Ovary (tissue), 9 donors: ENCODE measurements around the gene CFP. TPM values are rescaled to one million over a fixed set of nuclear protein-coding genes. Genes with fewer than 3 reads are reported as not detected.

ENCODE experiments used
- DNase-seq, 5 donors: peaks; one replicate each; pipeline ENCODE4 v3.0.0-alpha.2; 2019 to 2020
- H3K27ac ChIP-seq, 2 donors: fragments of 200-600 bp; one replicate each; pipeline versions ENCODE4 v1.5.1 to v1.8.0; 2019 to 2022
- H3K27me3 ChIP-seq: fragments of 200-600 bp; one replicate; pipeline ENCODE4 v1.8.0; 2022
- H3K36me3 ChIP-seq: fragments of 200-600 bp; sonication (generic); one replicate; pipeline ENCODE4 v1.5.1; 2019
- H3K4me1 ChIP-seq: one replicate; pipeline ENCODE4 v1.8.1; 2013; ENCODE audit warnings: mild to moderate bottlenecking, moderate library complexity; ENCODE audit not compliant: insufficient read depth
- H3K4me3 ChIP-seq: fragments of 200-600 bp; sonication (generic); one replicate; pipeline ENCODE4 v1.5.1; 2017
- H3K9me3 ChIP-seq, 2 donors: fragments of 200-600 bp in 1 of 2; sonication (generic) in 1 of 2; one replicate each; pipeline versions ENCODE4 v1.5.1 to v1.8.1; 2013 to 2019; ENCODE audit warnings: mild to moderate bottlenecking in 1 of 2, moderate library complexity in 1 of 2
- CTCF ChIP-seq, 3 donors: fragments of 450-650 bp in 2 of 3; fragments of 200-600 bp in 1 of 3; IDR thresholded peaks; one replicate each; pipeline versions ENCODE4 v1.5.1 to v1.8.0; 2016 to 2022; ENCODE audit warnings: antibody characterized with exemption in 3 of 3, mild to moderate bottlenecking in 1 of 3
- EP300 ChIP-seq: sonication (generic); formaldehyde crosslinking; IDR thresholded peaks from one replicate; pipeline ENCODE4 v1.6.1; 2017; ENCODE audit warnings: antibody characterized with exemption
- POLR2A ChIP-seq: fragments of 450-650 bp; IDR thresholded peaks from one replicate; pipeline ENCODE4 v1.6.1; 2017; ENCODE audit warnings: antibody characterized with exemption, mild to moderate bottlenecking, moderate library complexity
- WGBS, 3 donors: extraction: QIAGEN DNeasy Blood & Tissue Kit in 1 of 3; methylation state at CpG; one replicate each; pipeline versions ENCODE4 v1.1.5 to v1.1.7; 2013 to 2017; 5-methylcytosine and 5-hydroxymethylcytosine counted together
- intact Hi-C, 4 donors: fragments of 100-400 bp; cut with DNase I; formaldehyde crosslinking; loops; one replicate each; pipeline versions ENCODE4 v1.11.0 to v1.15.1; 2022 to 2023
- polyA plus RNA-seq, 2 donors: library from polyadenylated mRNA; stranded (reverse); fragments of 200-250 nt in 1 of 2; fragments of 350-450 nt in 1 of 2; fragmentation: Illumina TruSeq in 1 of 2; extraction: RNeasy Lipid Tissue Mini Kit (QIAGEN cat#74804) in 1 of 2; gene quantifications; one replicate each; pipeline ENCODE4 v1.2.3, GENCODE V29; 2013 to 2014
- total RNA-seq, 7 donors: library from RNA; depleted of rRNA in 2 of 7; stranded (reverse); fragments of >200 nt in 2 of 7; fragmentation: NEBNext Ultra II Directional in 3 of 7; extraction: Animal tissue kit (Norgen Biotek cat#: 25700) in 3 of 7; gene quantifications; one replicate each; pipeline versions ENCODE4 v1.1.0 to v1.2.4, GENCODE V29; 2016 to 2023
- donor health status: DM: no; HTN: no; CAD: no; lungs with moderate emphysema.
- donor health status: DM: no; HTN: no; CAD: no.
- donor health status: Bipolar disorder and iron deficiency.
- donor health status: DM: yes; HTN: yes; CAD: no.
- donor health status: DM: no; HTN: no; CAD: no.
- donor health status: DM: yes; HTN: yes; CAD: no.

The CFP gene
- total and polyA plus RNA-seq, 9 donors: 0.72 to 3.2 (median 1.6) TPM

- Histone ChIP-seq H3K36me3 (no peaks in the 10 kb centered on the region), H3K4me3 (no peak overlapping the region), H3K4me1 (no peaks in the 10 kb centered on the region), H3K27ac (no peak overlapping the region), H3K27me3 (no peaks in the 10 kb centered on the region), H3K9me3 (no peaks in the 10 kb centered on the region)
- TF ChIP-seq POLR2A (no peak), EP300 (no peak)
- WGBS, 3 donors: 76 to 81% (median 79%) methylated on average over 16 of the region's 16 CpGs
- no peak for DNase-seq
- intact Hi-C loops: loop anchor here in 1 of 4 donors (10.0 kb wide), 1 partner anchor 100 kb away; no protein-coding TSS in a partner anchor
Measured at GRCh38 chrX:47634871-47635575, 5.3 kb upstream of the CFP start.

GRCh38 chrX:47633689-47634590, 4.2 kb upstream of the CFP start:
- intact Hi-C loops: loop anchor here in 1 of 4 donors (10.0 kb wide), 1 partner anchor 99 kb away; no protein-coding TSS in a partner anchor
- no peak for DNase-seq
- 60 to 68% (median 67%) methylated on average over 14 of the region's 14 CpGs for WGBS, 3 donors

GRCh38 chrX:47632666-47633065, 2.9 kb upstream of the CFP start:
- TF ChIP-seq EP300 (no peak), POLR2A (no peak), CTCF (IDR thresholded peaks at IDR 0.05) (no peak)
- Histone ChIP-seq H3K36me3 (no peaks in the 10 kb centered on the region), H3K9me3 (no peaks in the 10 kb centered on the region), H3K4me1 (no peaks in the 10 kb centered on the region), H3K27ac (no peak overlapping the region), H3K4me3 (no peak overlapping the region), H3K27me3 (no peaks in the 10 kb centered on the region)
- no peak for DNase-seq
- WGBS, 3 donors: 55 to 67% (median 62%) methylated on average over 4 of the region's 4 CpGs
- intact Hi-C loops: loop anchor here in 1 of 4 donors (10.0 kb wide), 1 partner anchor 98 kb away; no protein-coding TSS in a partner anchor

More at GRCh38 chrX:47633689-47634590, 4.2 kb upstream of the CFP start:
- Histone ChIP-seq H3K27ac (no peak overlapping the region), H3K27me3 (no peaks in the 10 kb centered on the region), H3K9me3 (no peaks in the 10 kb centered on the region), H3K4me1 (no peaks in the 10 kb centered on the region), H3K4me3 (no peak overlapping the region), H3K36me3 (no peaks in the 10 kb centered on the region)
- no peak for TF ChIP-seq CTCF (IDR thresholded peaks at IDR 0.05)
- no peak for TF ChIP-seq EP300
- no peak for TF ChIP-seq POLR2A

GRCh38 chrX:47631676-47632075, 1.9 kb upstream of the CFP start:
- no peak overlapping the region for H3K4me3 ChIP-seq
- no peak for DNase-seq
- H3K9me3 ChIP-seq: no peaks in the 10 kb centered on the region
- no peaks in the 10 kb centered on the region for H3K4me1 ChIP-seq
- H3K27me3 ChIP-seq: no peaks in the 10 kb centered on the region
- 58 to 66% (median 59%) methylated on average over 5 of the region's 5 CpGs for WGBS, 3 donors
- TF ChIP-seq EP300: no peak
- TF ChIP-seq POLR2A: no peak
- TF ChIP-seq CTCF (IDR thresholded peaks at IDR 0.05): no peak
- H3K36me3 ChIP-seq: no peaks in the 10 kb centered on the region
- no peak overlapping the region for H3K27ac ChIP-seq
- intact Hi-C loops: loop anchor here in 1 of 4 donors (10.0 kb wide), 1 partner anchor 97 kb away; no protein-coding TSS in a partner anchor
